ENCODE results near the gene GRIK2. TPM values are rescaled to one million over a fixed set of nuclear protein-coding genes. Genes with fewer than 3 reads are reported as not detected.

GRIK2 gene
- total RNA-seq, 3 donors from 2014 or later, result 1.1 to 3.7 TPM; not detected in 1

DNA sequence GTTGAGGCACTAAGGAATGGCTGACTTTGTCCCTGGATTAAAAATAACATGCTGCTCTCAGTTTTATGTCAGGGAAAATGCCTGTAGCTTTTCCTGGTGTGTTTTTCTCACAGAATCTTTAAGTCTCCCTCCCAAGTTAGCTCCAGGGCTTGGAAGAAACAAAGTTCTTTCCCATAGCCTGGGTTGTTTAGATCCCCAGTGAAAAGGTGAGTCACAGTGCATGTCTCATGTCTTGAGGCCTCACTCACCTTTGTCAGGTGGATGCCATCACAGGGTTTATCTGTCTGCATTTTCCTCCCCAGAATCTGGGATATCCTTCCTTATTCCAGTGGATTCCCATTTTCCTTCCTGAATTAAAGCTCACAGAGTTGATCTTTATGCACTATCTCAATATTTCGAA, 722.4 kb downstream of the GRIK2 start:
- Histone ChIP-seq H3K4me1 (no peaks in the 10 kb centered on the region), H3K27me3 (no peaks in the 10 kb centered on the region), H3K36me3 (no peaks in the 10 kb centered on the region), H3K4me3 (no peak overlapping the region), H3K27ac (no peak overlapping the region), H3K9me3 (peaks cover 0 to 4% of the 10 kb centered on the region in 2 donors)
- intact Hi-C loops (cut with DNase I; ENCODE audit: low total_unique reads), result no loop called here
- DNase-seq (ENCODE audit: low spot score in 2 of 2), result no peak
- TF ChIP-seq POLR2A (IDR thresholded peaks at IDR 0.05), result no peak
- TF ChIP-seq, protein P1, sequence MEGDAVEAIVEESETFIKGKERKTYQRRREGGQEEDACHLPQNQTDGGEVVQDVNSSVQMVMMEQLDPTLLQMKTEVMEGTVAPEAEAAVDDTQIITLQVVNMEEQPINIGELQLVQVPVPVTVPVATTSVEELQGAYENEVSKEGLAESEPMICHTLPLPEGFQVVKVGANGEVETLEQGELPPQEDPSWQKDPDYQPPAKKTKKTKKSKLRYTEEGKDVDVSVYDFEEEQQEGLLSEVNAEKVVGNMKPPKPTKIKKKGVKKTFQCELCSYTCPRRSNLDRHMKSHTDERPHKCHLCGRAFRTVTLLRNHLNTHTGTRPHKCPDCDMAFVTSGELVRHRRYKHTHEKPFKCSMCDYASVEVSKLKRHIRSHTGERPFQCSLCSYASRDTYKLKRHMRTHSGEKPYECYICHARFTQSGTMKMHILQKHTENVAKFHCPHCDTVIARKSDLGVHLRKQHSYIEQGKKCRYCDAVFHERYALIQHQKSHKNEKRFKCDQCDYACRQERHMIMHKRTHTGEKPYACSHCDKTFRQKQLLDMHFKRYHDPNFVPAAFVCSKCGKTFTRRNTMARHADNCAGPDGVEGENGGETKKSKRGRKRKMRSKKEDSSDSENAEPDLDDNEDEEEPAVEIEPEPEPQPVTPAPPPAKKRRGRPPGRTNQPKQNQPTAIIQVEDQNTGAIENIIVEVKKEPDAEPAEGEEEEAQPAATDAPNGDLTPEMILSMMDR (IDR thresholded peaks at IDR 0.05), result no peak
- TF ChIP-seq POLR2AphosphoS5 (IDR thresholded peaks at IDR 0.05), result no peak

DNA sequence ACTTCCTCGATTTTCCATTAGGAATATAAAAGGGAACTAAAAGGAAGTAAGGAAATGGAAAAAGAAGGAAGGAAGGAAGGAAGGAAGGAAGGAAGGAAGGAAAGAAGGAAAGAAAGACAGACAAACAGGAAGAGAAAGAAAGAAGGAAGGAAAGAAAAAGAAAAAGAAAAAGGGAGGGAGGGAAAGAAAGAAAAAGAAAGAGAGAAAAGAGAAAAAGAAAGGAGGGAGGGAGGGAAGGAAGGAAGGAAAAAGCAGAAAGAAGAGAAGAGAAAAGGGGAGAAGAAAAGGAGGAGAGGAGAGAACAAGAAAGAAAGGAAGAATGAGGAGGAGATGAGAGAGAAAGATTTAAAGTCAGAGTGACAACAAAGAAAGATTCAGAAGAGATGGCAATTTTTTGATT, 724.5 kb downstream of the GRIK2 start:
- no peaks in the 10 kb centered on the region for H3K27me3 ChIP-seq
- no peaks in the 10 kb centered on the region for H3K4me1 ChIP-seq
- H3K4me3 ChIP-seq, result no peak overlapping the region
- DNase-seq (ENCODE audit: low spot score in 2 of 2), result no peak
- TF ChIP-seq POLR2AphosphoS5 (IDR thresholded peaks at IDR 0.05), result no peak
- no peak for TF ChIP-seq POLR2A (IDR thresholded peaks at IDR 0.05)
- TF ChIP-seq, protein P1 (IDR thresholded peaks at IDR 0.05), result no peak
- peaks cover 0 to 4% of the 10 kb centered on the region in 2 donors for H3K9me3 ChIP-seq
- no peak overlapping the region for H3K27ac ChIP-seq
- intact Hi-C loops (cut with DNase I; ENCODE audit: low total_unique reads), result no loop called here
- no peaks in the 10 kb centered on the region for H3K36me3 ChIP-seq
